Endothelial cell of umbilical vein (primary cell): Measurements from ENCODE around the gene NIPBL.
"Not testable (repeated sequence)": the region's sequence is repeated elsewhere in the genome, so short reads cannot be mapped to it uniquely, and the experiment has no call there.

Experiments used
- EZH2 ChIP-seq: IDR thresholded peaks from 2 replicates; pipeline ENCODE4 v1.6.1; 2012; ENCODE audit warnings: borderline replicate concordance, low read depth, mild to moderate bottlenecking, moderate library complexity, low read length, inconsistent platforms; ENCODE audit not compliant: severe bottlenecking
- FOS ChIP-seq: IDR thresholded peaks from 2 replicates; pipeline ENCODE4 v1.6.1; 2011; ENCODE audit warnings: mild to moderate bottlenecking, low read length, moderate library complexity, borderline replicate concordance; ENCODE audit not compliant: insufficient read depth
- GATA2 ChIP-seq: IDR thresholded peaks from 2 replicates; pipeline ENCODE4 v1.7.0; 2011; ENCODE audit warnings: low read depth, mild to moderate bottlenecking, moderate library complexity, mixed read lengths, low read length; ENCODE audit not compliant: insufficient read length, insufficient read depth
- MYC ChIP-seq: IDR thresholded peaks from one replicate; pipeline ENCODE4 v1.6.1; 2011; ENCODE audit warnings: mild to moderate bottlenecking, low read depth, low read length
- POLR2A ChIP-seq: IDR thresholded peaks from 2 replicates; pipeline ENCODE4 v1.6.1; 2012; ENCODE audit warnings: low read depth, mild to moderate bottlenecking, control low read depth, low read length
- POLR2AphosphoS5 ChIP-seq: IDR thresholded peaks from 2 replicates; pipeline ENCODE4 v1.6.1; 2012; ENCODE audit warnings: low read depth, mild to moderate bottlenecking, control low read depth, low read length, moderate library complexity; ENCODE audit not compliant: insufficient read depth
- TF ChIP-seq, protein P1 (sequence below), 2 donors: IDR thresholded peaks; 1 replicate in 1 of 2; 2 replicates in 1 of 2; pipeline ENCODE4 v1.5.1; 2011; ENCODE audit warnings: low read length in 2 of 2, mild to moderate bottlenecking in 2 of 2, moderate library complexity in 2 of 2, control low read depth in 1 of 2, inconsistent platforms in 1 of 2, low read depth in 1 of 2; ENCODE audit not compliant: insufficient read depth in 1 of 2; ENCODE audit errors: extremely low read depth in 1 of 2
- TF ChIP-seq, protein P2 (sequence below): IDR thresholded peaks from 2 replicates; pipeline ENCODE4 v1.6.1; 2011; ENCODE audit not compliant: insufficient read depth, insufficient read length

DNA sequence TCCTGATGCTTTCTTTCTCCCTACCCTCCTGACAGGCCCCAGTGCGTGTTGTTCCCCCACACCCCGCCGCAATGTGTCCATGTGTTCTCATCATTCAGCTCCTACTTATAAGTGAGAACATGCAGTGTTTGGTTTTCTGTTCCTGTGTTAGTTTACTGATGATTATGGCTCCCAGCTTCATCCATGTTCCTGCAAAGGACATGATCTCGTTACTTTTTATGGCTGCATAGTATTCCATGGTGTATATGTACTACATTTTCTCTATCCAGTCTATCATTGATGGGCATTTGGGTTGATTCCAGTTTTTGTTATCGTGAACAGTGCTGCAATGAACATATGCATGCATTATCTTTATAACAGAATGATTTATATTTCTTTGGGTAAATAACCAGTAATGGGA lies 222.7 kb downstream of the NIPBL start:
- TF ChIP-seq POLR2AphosphoS5, FOS, POLR2A, EZH2, GATA2, MYC: not testable (repeated sequence)
- TF ChIP-seq, protein P1, sequence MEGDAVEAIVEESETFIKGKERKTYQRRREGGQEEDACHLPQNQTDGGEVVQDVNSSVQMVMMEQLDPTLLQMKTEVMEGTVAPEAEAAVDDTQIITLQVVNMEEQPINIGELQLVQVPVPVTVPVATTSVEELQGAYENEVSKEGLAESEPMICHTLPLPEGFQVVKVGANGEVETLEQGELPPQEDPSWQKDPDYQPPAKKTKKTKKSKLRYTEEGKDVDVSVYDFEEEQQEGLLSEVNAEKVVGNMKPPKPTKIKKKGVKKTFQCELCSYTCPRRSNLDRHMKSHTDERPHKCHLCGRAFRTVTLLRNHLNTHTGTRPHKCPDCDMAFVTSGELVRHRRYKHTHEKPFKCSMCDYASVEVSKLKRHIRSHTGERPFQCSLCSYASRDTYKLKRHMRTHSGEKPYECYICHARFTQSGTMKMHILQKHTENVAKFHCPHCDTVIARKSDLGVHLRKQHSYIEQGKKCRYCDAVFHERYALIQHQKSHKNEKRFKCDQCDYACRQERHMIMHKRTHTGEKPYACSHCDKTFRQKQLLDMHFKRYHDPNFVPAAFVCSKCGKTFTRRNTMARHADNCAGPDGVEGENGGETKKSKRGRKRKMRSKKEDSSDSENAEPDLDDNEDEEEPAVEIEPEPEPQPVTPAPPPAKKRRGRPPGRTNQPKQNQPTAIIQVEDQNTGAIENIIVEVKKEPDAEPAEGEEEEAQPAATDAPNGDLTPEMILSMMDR (IDR thresholded peaks at IDR 0.05; ENCODE audit: extremely low read depth in 1 of 2, insufficient read depth in 1 of 2, low read depth in 1 of 2, low read length in 2 of 2), result not testable (repeated sequence)
- TF ChIP-seq, protein P2, sequence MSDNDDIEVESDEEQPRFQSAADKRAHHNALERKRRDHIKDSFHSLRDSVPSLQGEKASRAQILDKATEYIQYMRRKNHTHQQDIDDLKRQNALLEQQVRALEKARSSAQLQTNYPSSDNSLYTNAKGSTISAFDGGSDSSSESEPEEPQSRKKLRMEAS, result not testable (repeated sequence)
